Hepatocyte (in vitro differentiated cells): Measurements from ENCODE around the gene PPHLN1.

Experiments used
- CTCF ChIP-seq: fragments of 200-600 bp; sonication (generic); IDR thresholded peaks from 2 replicates; pipeline ENCODE4 v1.5.1; 2016; ENCODE audit warnings: antibody characterized with exemption, mild to moderate bottlenecking; ENCODE audit not compliant: poor library complexity
- EZH2 ChIP-seq: fragments of 200-600 bp; sonication (generic); IDR thresholded peaks from 2 replicates; pipeline ENCODE4 v1.6.1; 2016; ENCODE audit warnings: antibody characterized with exemption, mild to moderate bottlenecking, borderline replicate concordance

GRCh38 chr12:42382013-42382696 is 56.2 kb downstream of the PPHLN1 start:
- TF ChIP-seq EZH2, result no peak
- TF ChIP-seq CTCF, result no peak
